Type B pancreatic cell (in vitro differentiated cells): ENCODE measurements around the gene TTC28. TPM values are rescaled to one million over a fixed set of nuclear protein-coding genes. Genes with fewer than 3 reads are reported as not detected.
"Not testable (repeated sequence)": the region's sequence is repeated elsewhere in the genome, so short reads cannot be mapped to it uniquely, and the experiment has no call there.

Experiments used
- DNase-seq: peaks from one replicate; pipeline ENCODE4 v3.0.0; 2021; ENCODE audit warnings: mixed read lengths; ENCODE audit not compliant: unreplicated experiment; ENCODE audit errors: extremely low spot score
- H3K27ac Mint-ChIP-seq: 2 replicates; pipeline ENCODE4 v1.8.0; 2021; ENCODE audit warnings: mild to moderate bottlenecking, mixed read lengths
- H3K27me3 Mint-ChIP-seq: 2 replicates; pipeline ENCODE4 v1.8.0; 2021; ENCODE audit warnings: mixed read lengths
- H3K36me3 Mint-ChIP-seq: 2 replicates; pipeline ENCODE4 v1.8.0; 2021; ENCODE audit warnings: mixed read lengths
- H3K4me1 Mint-ChIP-seq: one replicate; pipeline ENCODE4 v1.8.0; 2021; ENCODE audit warnings: mixed read lengths; ENCODE audit not compliant: unreplicated experiment
- H3K4me3 Mint-ChIP-seq: 2 replicates; pipeline ENCODE4 v1.8.0; 2021; ENCODE audit warnings: mild to moderate bottlenecking, mixed read lengths
- H3K9me3 Mint-ChIP-seq: 2 replicates; pipeline ENCODE4 v1.8.0; 2021; ENCODE audit warnings: mixed read lengths
- CTCF ChIP-seq: fragments of 200-600 bp; sonication (generic); conservative IDR thresholded peaks from 2 replicates; pipeline ENCODE4 v1.5.0; 2021; ENCODE audit warnings: antibody characterized with exemption, mild to moderate bottlenecking
- total RNA-seq: library from RNA; stranded (reverse); gene quantifications from 2 replicates; pipeline ENCODE4 v1.2.1, GENCODE V29; 2021; ENCODE audit warnings: low replicate concordance

Gene TTC28
- total RNA-seq, 1 donor from 2014 or later = 59.2 TPM

DNA sequence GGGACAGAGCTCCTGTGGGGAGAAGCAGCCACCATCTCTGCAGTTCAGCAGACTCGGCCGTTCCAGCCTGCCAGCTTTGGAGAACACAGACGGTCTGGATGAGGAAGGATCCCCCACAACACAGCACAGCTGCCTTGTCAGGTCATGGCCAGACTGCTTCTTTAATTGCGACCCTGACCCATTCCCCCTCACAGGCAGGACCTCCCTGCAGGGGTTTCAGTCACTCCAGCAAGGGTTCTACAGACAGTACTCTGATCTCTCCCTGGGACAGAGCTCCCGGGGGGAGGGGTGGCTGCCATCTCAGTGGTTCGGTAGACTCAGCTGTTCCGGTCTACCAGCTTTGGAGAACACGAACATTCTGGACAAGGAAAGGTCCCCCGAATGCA, 173.5 kb downstream of the TTC28 start:
- Mint-ChIP-seq H3K4me3 (no peak overlapping the region), H3K36me3 (peaks cover 21% of the 10 kb centered on the region), H3K9me3 (peaks cover 13% of the 10 kb centered on the region), H3K4me1 (no peaks in the 10 kb centered on the region), H3K27ac (no peak overlapping the region), H3K27me3 (no peaks in the 10 kb centered on the region)
- no peak for DNase-seq
- TF ChIP-seq CTCF = no peak

DNA sequence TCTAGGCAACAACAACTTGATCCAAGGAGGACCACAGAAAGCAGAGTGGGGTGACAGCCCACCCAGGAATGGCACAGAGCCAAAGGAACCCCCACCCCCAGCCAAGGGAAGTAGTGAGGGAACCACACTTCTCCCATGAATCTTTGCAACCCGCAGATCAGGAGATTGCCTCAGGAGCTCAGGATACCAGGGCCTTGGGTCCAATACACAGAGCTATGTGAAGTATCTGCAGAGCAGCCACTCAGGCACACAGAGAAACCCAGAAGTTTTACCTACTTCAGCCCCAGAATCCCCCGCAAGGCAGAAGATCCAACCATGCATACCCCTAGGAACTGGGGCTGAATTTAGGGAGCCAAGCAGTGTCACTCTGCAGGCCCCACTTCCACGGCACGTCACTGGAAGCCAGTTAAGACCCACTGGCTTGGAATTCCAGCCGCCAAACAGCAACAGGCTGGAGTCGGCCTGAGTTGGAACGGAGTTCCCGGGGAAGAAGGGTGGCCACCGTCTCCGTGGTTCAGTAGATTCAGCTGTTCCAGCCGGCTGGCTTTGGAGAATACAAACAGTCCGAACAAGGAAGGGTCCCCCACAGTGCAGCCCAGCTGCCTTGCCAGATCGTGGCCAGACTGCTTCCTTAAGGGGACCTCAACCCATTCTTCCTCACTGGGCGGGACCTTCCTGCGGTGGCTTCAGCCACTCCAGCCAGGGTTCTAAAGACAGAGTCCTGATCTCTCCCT, 174.1 kb downstream of the TTC28 start:
- Mint-ChIP-seq H3K4me3 (no peak overlapping the region), H3K27me3 (no peaks in the 10 kb centered on the region), H3K36me3 (peaks cover 18% of the 10 kb centered on the region), H3K9me3 (peaks cover 9% of the 10 kb centered on the region), H3K27ac (no peak overlapping the region), H3K4me1 (no peaks in the 10 kb centered on the region)
- no peak for DNase-seq
- TF ChIP-seq CTCF = no peak

DNA sequence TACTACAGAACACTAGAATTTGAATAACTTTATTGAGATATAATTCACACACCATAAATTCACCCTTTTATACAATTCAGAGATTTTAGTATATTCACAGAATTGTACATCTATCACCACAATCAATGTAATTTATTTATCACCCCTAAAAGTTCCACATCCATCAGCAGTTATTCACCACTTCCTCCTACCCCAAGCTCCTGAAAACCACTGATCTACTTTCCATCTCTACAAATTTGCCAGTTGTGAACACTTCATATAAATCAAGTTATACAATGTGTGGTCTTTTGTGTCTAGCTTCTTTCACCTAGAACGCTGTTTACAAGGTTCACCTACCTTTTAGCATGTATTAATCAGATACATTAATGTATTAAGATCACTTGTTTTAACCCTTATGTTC, 179.6 kb downstream of the TTC28 start:
- no peak overlapping the region for H3K27ac Mint-ChIP-seq
- H3K27me3 Mint-ChIP-seq = peaks cover 6% of the 10 kb centered on the region
- H3K36me3 Mint-ChIP-seq = no peaks in the 10 kb centered on the region
- H3K4me1 Mint-ChIP-seq = no peaks in the 10 kb centered on the region
- no peak overlapping the region for H3K4me3 Mint-ChIP-seq
- DNase-seq = no peak
- TF ChIP-seq CTCF = no peak
- no peaks in the 10 kb centered on the region for H3K9me3 Mint-ChIP-seq

- no peaks in the 10 kb centered on the region for H3K36me3 Mint-ChIP-seq
- H3K9me3 Mint-ChIP-seq = no peaks in the 10 kb centered on the region
- H3K27ac Mint-ChIP-seq = no peak overlapping the region
- TF ChIP-seq CTCF = no peak
- peaks cover 6% of the 10 kb centered on the region for H3K27me3 Mint-ChIP-seq
- DNase-seq = no peak
- no peak overlapping the region for H3K4me3 Mint-ChIP-seq
- H3K4me1 Mint-ChIP-seq = no peaks in the 10 kb centered on the region
Measured at GRCh38 chr22:28498044-28498443, 181.6 kb downstream of the TTC28 start.

DNA sequence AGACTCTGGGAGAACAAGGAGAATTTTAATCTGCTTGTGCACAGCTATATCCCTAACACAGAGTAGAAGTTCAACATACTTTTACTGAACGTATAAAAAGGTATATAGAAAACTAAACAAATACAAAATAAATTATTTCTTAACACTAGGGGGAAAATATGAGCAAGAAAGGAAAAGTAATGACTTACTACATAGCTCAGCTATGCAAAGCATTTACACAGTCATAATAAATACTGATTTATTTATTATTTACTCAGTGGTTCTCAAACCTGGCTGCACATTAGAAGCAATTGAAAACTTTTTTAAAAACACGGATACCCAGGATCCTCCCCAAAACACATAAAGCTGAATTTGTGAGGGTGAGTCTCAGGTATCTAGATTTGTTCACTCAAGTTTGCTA, 182.5 kb downstream of the TTC28 start:
- Mint-ChIP-seq H3K9me3 (no peaks in the 10 kb centered on the region), H3K27ac (no peak overlapping the region), H3K36me3 (no peaks in the 10 kb centered on the region), H3K4me3 (no peak overlapping the region), H3K4me1 (no peaks in the 10 kb centered on the region), H3K27me3 (peaks cover 6% of the 10 kb centered on the region)
- no peak for TF ChIP-seq CTCF
- no peak for DNase-seq

- H3K4me3 Mint-ChIP-seq, H3K27me3 Mint-ChIP-seq, H3K4me1 Mint-ChIP-seq, H3K9me3 Mint-ChIP-seq, DNase-seq, H3K27ac Mint-ChIP-seq, H3K36me3 Mint-ChIP-seq: not testable (repeated sequence)
Measured at GRCh38 chr22:28491289-28491688, 188.4 kb downstream of the TTC28 start.
